GM18861 (cell line): Measurements from ENCODE around the gene MRPS23.

ENCODE experiments used
- ATAC-seq: cut with Tn5 transposase; IDR thresholded peaks from one replicate; pipeline ENCODE4 v1.9.1; 2021; ENCODE audit not compliant: unreplicated experiment

The MRPS23 gene

GRCh38 chr17:57803021-57803420, 46.8 kb downstream of the MRPS23 start:
- no peak for ATAC-seq

GRCh38 chr17:57801044-57801711, 48.7 kb downstream of the MRPS23 start:
- ATAC-seq: no peak

- ATAC-seq: no peak
Measured at GRCh38 chr17:57794841-57795240, 55.0 kb downstream of the MRPS23 start.

- ATAC-seq: no peak
Measured at GRCh38 chr17:57788725-57789124, 61.1 kb downstream of the MRPS23 start.

GRCh38 chr17:57785022-57785421, 64.8 kb downstream of the MRPS23 start:
- ATAC-seq: no peak
